K562 (cell line): ENCODE data around the gene ACOX1. TPM values are rescaled to one million over a fixed set of nuclear protein-coding genes. Genes with fewer than 3 reads are reported as not detected.

Source experiments
- CBFA2T2 ChIP-seq: fragments of 450-650 bp; conservative IDR thresholded peaks from 2 replicates; pipeline ENCODE4 v1.6.1; 2017; ENCODE audit warnings: mild to moderate bottlenecking
- CBFB ChIP-seq: sonication (generic); formaldehyde crosslinking; IDR thresholded peaks from 2 replicates; pipeline ENCODE4 v1.4.0; 2020; ENCODE audit warnings: mild to moderate bottlenecking, missing genetic modification reagents
- CEBPB ChIP-seq: fragments of 450-650 bp; IDR thresholded peaks from 2 replicates; pipeline ENCODE4 v1.6.1; 2016; ENCODE audit warnings: missing genetic modification characterization, missing compliant biosample characterization
- DNMT1 ChIP-seq: fragments of 450-650 bp; IDR thresholded peaks from 2 replicates; pipeline ENCODE4 v1.6.1; 2016; ENCODE audit warnings: antibody characterized with exemption, mild to moderate bottlenecking
- GTF2A2 ChIP-seq: IDR thresholded peaks from 2 replicates; pipeline ENCODE4 v1.6.1; 2016; ENCODE audit warnings: mild to moderate bottlenecking, missing genetic modification characterization, missing compliant biosample characterization
- HDAC2 ChIP-seq: fragments of 450-650 bp; IDR thresholded peaks from 2 replicates; pipeline ENCODE4 v1.6.1; 2016; ENCODE audit warnings: mild to moderate bottlenecking
- HDAC3 ChIP-seq: fragments of 450-650 bp; IDR thresholded peaks from 2 replicates; pipeline ENCODE4 v1.6.1; 2018; ENCODE audit warnings: borderline replicate concordance, mild to moderate bottlenecking, moderate library complexity; ENCODE audit not compliant: partially characterized antibody
- HDGF ChIP-seq: fragments of 450-650 bp; IDR thresholded peaks from 2 replicates; pipeline ENCODE4 v1.6.1; 2016
- HIVEP1 ChIP-seq: fragments of 250-450 bp; sonication (Bioruptor Pico); IDR thresholded peaks from 2 replicates; pipeline ENCODE4 v1.4.0; 2020; ENCODE audit warnings: mild to moderate bottlenecking
- HNRNPLL ChIP-seq: fragments of 200-400 bp; formaldehyde crosslinking; IDR thresholded peaks from 2 replicates; pipeline ENCODE4 v1.6.1; 2017; ENCODE audit warnings: low read length, low read depth, mild to moderate bottlenecking; ENCODE audit not compliant: poor library complexity, severe bottlenecking
- MCM7 ChIP-seq, 2 experiments: fragments of 450-650 bp; IDR thresholded peaks; 2 replicates each; pipeline ENCODE4 v1.6.1; 2016 to 2018
- PHB2 ChIP-seq: fragments of 450-650 bp; IDR thresholded peaks from 2 replicates; pipeline ENCODE4 v1.6.1; 2017; ENCODE audit warnings: low read depth
- PPARD ChIP-seq: fragments of 250-450 bp; sonication (Bioruptor Pico); IDR thresholded peaks from 2 replicates; pipeline ENCODE4 v1.8.0; 2022; ENCODE audit warnings: inconsistent platforms, mild to moderate bottlenecking, moderate library complexity
- SRSF7 ChIP-seq: fragments of 200-400 bp; formaldehyde crosslinking; optimal IDR thresholded peaks from 2 replicates; pipeline ENCODE3; 2017; ENCODE audit warnings: mild to moderate bottlenecking, low read depth, low read length
- STAT5B ChIP-seq: fragments of 250-450 bp; sonication (Bioruptor Pico); IDR thresholded peaks from 2 replicates; pipeline ENCODE4 v1.8.0; 2021; ENCODE audit warnings: mild to moderate bottlenecking, inconsistent platforms
- ZEB2 ChIP-seq: fragments of 450-650 bp; IDR thresholded peaks from 2 replicates; pipeline ENCODE4 v1.6.1; 2016
- ZNF232 ChIP-seq: sonication (generic); formaldehyde crosslinking; IDR thresholded peaks from 2 replicates; pipeline ENCODE4 v1.8.0; 2022; ENCODE audit warnings: mild to moderate bottlenecking, missing genetic modification reagents
- ZNF589 ChIP-seq: fragments of 200-800 bp; sonication (Bioruptor generic); IDR thresholded peaks from 2 replicates; pipeline ENCODE4 v1.6.1; 2016; ENCODE audit warnings: low read depth, missing genetic modification characterization, missing compliant biosample characterization
- ZNF699 ChIP-seq: fragments of 250-450 bp; sonication (Bioruptor Pico); IDR thresholded peaks from 2 replicates; pipeline ENCODE4 v1.8.0; 2021; ENCODE audit warnings: mild to moderate bottlenecking, moderate library complexity; ENCODE audit not compliant: insufficient replicate concordance
- polyA plus RNA-seq, 8 experiments: library from polyadenylated mRNA; depleted of rRNA in 4 of 8; stranded (reverse) in 5 of 8; unstranded in 3 of 8; fragments of >200 nt; fragmentation: Nextera tagmentation in 2 of 8; fragmentation: Illumina TruSeq in 1 of 8; extraction: Ambion mirVana in 2 of 8; extraction: Trizol in 1 of 8; gene quantifications; 2 replicates each; pipeline versions ENCODE4 v1.2.1 to v1.2.3, GENCODE V29; 2011 to 2014; ENCODE audit warnings: inconsistent platforms in 1 of 8, missing spikeins in 1 of 8
- total RNA-seq, 7 experiments: library from RNA; depleted of rRNA in 6 of 7; stranded (reverse); fragments of >200 nt in 6 of 7; fragmentation: Illumina TruSeq in 2 of 7; extraction: Trizol in 2 of 7; gene quantifications; 2 replicates each; pipeline versions ENCODE4 v1.2.1 to v1.2.3, GENCODE V29; 2011 to 2021; ENCODE audit warnings: low replicate concordance in 1 of 7
- TF ChIP-seq, protein P1 (sequence below), 3 experiments: fragments of 200-800 bp in 1 of 3; fragments of 250-450 bp in 1 of 3; fragments of 450-650 bp in 1 of 3; sonication (Bioruptor Pico) in 1 of 3; sonication (Bioruptor generic) in 1 of 3; formaldehyde crosslinking in 1 of 3; IDR thresholded peaks; 2 replicates each; pipeline versions ENCODE4 v1.6.1 to v1.8.0; 2016 to 2022; ENCODE audit warnings: mild to moderate bottlenecking in 2 of 3, missing genetic modification characterization in 2 of 3, missing compliant biosample characterization in 1 of 3, moderate library complexity in 1 of 3
- TF ChIP-seq, protein P2 (sequence below): fragments of 250-450 bp; sonication (Bioruptor Pico); IDR thresholded peaks from 2 replicates; pipeline ENCODE4 v1.8.0; 2022; ENCODE audit warnings: moderate library complexity, mild to moderate bottlenecking, inconsistent platforms
- TF ChIP-seq, protein P3 (sequence below): fragments of 450-650 bp; IDR thresholded peaks from 2 replicates; pipeline ENCODE4 v1.6.1; 2018; ENCODE audit warnings: mild to moderate bottlenecking, low read depth; ENCODE audit not compliant: partially characterized antibody
- TF ChIP-seq, protein P4 (sequence below), 2 experiments: fragments of 450-650 bp; conservative IDR thresholded peaks; 2 replicates each; pipeline ENCODE4 v1.6.1; 2017; ENCODE audit warnings: mild to moderate bottlenecking in 2 of 2, moderate library complexity in 2 of 2

ACOX1 gene
- total and polyA plus RNA-seq, 9 of the 15 experiments (the other 6 are each of a cell fraction or from before 2014, with no cell fraction given) = 7.8 to 24.1 (median 14.5) TPM

DNA sequence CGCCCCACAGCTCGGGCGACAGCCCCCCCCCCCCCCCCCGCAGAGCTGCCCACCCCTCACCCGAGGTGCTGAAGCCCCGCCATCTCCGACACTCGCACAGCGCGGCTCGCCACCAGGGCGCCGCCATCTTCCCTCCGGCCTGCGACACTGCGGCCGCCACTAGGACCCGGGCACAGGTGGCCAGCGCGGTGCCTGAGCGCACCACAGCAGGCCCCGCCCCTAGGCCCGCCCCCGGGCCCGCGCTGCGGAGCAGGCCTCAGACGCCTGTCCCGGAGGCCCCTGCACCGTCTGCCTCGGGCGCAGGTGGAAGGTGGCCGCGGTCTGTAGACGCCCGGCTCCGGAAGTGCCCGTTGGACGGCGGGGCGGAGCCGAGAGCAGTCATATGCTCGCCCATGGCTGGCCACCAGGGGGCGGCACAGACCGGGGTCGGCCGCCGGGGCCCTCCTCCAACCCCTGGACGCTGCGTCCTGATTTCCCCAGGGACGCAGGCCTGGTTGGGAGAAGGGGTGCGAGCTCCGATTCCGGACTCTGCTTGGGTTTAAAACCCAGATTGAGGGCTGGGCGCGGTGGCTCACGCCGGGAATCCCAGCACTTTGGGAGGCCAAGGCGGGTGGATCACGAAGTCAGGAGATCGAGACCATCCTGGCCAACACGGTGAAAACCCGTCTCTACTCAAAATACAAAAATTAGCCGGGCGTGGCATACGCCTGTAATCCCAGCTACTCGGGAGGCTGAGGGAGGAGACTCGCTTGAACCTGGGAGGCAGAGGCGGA lies 74.0 kb downstream of the ACOX1 start, which contains the start of gene MRPL38 (continued):
- TF ChIP-seq, protein P1, sequence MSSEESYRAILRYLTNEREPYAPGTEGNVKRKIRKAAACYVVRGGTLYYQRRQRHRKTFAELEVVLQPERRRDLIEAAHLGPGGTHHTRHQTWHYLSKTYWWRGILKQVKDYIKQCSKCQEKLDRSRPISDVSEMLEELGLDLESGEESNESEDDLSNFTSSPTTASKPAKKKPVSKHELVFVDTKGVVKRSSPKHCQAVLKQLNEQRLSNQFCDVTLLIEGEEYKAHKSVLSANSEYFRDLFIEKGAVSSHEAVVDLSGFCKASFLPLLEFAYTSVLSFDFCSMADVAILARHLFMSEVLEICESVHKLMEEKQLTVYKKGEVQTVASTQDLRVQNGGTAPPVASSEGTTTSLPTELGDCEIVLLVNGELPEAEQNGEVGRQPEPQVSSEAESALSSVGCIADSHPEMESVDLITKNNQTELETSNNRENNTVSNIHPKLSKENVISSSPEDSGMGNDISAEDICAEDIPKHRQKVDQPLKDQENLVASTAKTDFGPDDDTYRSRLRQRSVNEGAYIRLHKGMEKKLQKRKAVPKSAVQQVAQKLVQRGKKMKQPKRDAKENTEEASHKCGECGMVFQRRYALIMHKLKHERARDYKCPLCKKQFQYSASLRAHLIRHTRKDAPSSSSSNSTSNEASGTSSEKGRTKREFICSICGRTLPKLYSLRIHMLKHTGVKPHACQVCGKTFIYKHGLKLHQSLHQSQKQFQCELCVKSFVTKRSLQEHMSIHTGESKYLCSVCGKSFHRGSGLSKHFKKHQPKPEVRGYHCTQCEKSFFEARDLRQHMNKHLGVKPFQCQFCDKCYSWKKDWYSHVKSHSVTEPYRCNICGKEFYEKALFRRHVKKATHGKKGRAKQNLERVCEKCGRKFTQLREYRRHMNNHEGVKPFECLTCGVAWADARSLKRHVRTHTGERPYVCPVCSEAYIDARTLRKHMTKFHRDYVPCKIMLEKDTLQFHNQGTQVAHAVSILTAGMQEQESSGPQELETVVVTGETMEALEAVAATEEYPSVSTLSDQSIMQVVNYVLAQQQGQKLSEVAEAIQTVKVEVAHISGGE (CRISPR knock-in tag; IDR thresholded peaks at IDR 0.05) = peak in 1 of 3 experiments; percentile 57; a peak in 2 of 6 replicates
- TF ChIP-seq STAT5B (CRISPR knock-in tag) = no peak
- TF ChIP-seq PHB2 = no peak
- TF ChIP-seq MCM7 (IDR thresholded peaks at IDR 0.05) = no peak
- TF ChIP-seq, protein P2, sequence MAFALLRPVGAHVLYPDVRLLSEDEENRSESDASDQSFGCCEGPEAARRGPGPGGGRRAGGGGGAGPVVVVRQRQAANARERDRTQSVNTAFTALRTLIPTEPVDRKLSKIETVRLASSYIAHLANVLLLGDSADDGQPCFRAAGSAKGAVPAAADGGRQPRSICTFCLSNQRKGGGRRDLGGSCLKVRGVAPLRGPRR = no peak
- TF ChIP-seq HIVEP1 = no peak
- TF ChIP-seq DNMT1 = no peak
- TF ChIP-seq ZNF232 = no peak
- TF ChIP-seq, protein P3, sequence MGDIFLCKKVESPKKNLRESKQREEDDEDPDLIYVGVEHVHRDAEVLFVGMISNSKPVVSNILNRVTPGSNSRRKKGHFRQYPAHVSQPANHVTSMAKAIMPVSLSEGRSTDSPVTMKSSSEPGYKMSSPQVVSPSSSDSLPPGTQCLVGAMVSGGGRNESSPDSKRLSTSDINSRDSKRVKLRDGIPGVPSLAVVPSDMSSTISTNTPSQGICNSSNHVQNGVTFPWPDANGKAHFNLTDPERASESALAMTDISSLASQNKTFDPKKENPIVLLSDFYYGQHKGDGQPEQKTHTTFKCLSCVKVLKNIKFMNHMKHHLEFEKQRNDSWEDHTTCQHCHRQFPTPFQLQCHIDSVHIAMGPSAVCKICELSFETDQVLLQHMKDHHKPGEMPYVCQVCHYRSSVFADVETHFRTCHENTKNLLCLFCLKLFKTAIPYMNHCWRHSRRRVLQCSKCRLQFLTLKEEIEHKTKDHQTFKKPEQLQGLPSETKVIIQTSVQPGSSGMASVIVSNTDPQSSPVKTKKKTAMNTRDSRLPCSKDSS = no peak
- peak; percentile 83 for TF ChIP-seq ZEB2
- no peak for TF ChIP-seq CBFB (CRISPR knock-in tag)
- peak; percentile 47; the same call in 1 of the 2 replicates for TF ChIP-seq HDAC2
- TF ChIP-seq ZNF589 (CRISPR knock-in tag) = no peak
- TF ChIP-seq HNRNPLL = no peak
- TF ChIP-seq CBFA2T2 = no peak
- TF ChIP-seq HDAC3 = no peak
- TF ChIP-seq CEBPB (tag) = no peak
- TF ChIP-seq PPARD = no peak
- TF ChIP-seq HDGF = no peak
- no peak for TF ChIP-seq GTF2A2 (tag)
- TF ChIP-seq SRSF7 = no peak
- no peak for TF ChIP-seq ZNF699 (CRISPR knock-in tag)
- TF ChIP-seq, protein P4, sequence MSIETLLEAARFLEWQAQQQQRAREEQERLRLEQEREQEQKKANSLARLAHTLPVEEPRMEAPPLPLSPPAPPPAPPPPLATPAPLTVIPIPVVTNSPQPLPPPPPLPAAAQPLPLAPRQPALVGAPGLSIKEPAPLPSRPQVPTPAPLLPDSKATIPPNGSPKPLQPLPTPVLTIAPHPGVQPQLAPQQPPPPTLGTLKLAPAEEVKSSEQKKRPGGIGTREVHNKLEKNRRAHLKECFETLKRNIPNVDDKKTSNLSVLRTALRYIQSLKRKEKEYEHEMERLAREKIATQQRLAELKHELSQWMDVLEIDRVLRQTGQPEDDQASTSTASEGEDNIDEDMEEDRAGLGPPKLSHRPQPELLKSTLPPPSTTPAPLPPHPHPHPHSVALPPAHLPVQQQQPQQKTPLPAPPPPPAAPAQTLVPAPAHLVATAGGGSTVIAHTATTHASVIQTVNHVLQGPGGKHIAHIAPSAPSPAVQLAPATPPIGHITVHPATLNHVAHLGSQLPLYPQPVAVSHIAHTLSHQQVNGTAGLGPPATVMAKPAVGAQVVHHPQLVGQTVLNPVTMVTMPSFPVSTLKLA (conservative IDR thresholded peaks at IDR 0.05) = peak; percentile 59 to 89; a peak in 3 of 4 replicates
